ENCODE results near the gene ELK3.
A peak's percentile ranks its signal among the peaks of the same experiment; 100 is the strongest.

ELK3 gene

GRCh38 chr12:96213869-96214268 lies 19.7 kb downstream of the ELK3 start:
- DNase-seq, result no peak

GRCh38 chr12:96215919-96216273 lies 21.7 kb downstream of the ELK3 start:
- no peak for DNase-seq

- peak in 1 of 2 experiments; percentile 18 for DNase-seq
These were observed 25.0 kb downstream of the ELK3 start for GRCh38 chr12:96218989-96219678.

GRCh38 chr12:96219700-96220206 lies 25.6 kb downstream of the ELK3 start:
- DNase-seq, result peak; percentile 43 to 64

GRCh38 chr12:96220902-96221301 lies 26.7 kb downstream of the ELK3 start:
- no peak for DNase-seq

GRCh38 chr12:96221391-96221790 lies 27.2 kb downstream of the ELK3 start:
- no peak for DNase-seq

GRCh38 chr12:96223411-96224218 lies 29.4 kb downstream of the ELK3 start:
- no peak for DNase-seq

GRCh38 chr12:96224219-96224615 lies 30.0 kb downstream of the ELK3 start:
- DNase-seq, result no peak

- DNase-seq, result no peak
These were observed 31.1 kb downstream of the ELK3 start for GRCh38 chr12:96225044-96225855.

- no peak for DNase-seq
These were observed 31.8 kb downstream of the ELK3 start for GRCh38 chr12:96225994-96226399.

- DNase-seq, result no peak
These were observed 32.2 kb downstream of the ELK3 start for GRCh38 chr12:96226401-96226800.

- no peak for DNase-seq
These were observed 32.7 kb downstream of the ELK3 start for GRCh38 chr12:96226801-96227348.

- no peak for DNase-seq
These were observed 33.4 kb downstream of the ELK3 start for GRCh38 chr12:96227365-96228106.

- no peak for DNase-seq
These were observed 34.5 kb downstream of the ELK3 start for GRCh38 chr12:96228566-96229248.

GRCh38 chr12:96230646-96231045 lies 36.5 kb downstream of the ELK3 start:
- no peak for DNase-seq

- DNase-seq, result no peak
These were observed 39.0 kb downstream of the ELK3 start for GRCh38 chr12:96233168-96233567.

- DNase-seq, result no peak
These were observed 39.8 kb downstream of the ELK3 start for GRCh38 chr12:96233939-96234461.

GRCh38 chr12:96234591-96235483 lies 40.7 kb downstream of the ELK3 start:
- DNase-seq, result no peak

- no peak for DNase-seq
These were observed 41.3 kb downstream of the ELK3 start for GRCh38 chr12:96235484-96235826.

- DNase-seq, result no peak
These were observed 42.1 kb downstream of the ELK3 start for GRCh38 chr12:96236221-96236822.

Data from NCI-H187 (cell line).